Loucy (cell line): ENCODE results near the gene CAPN1.
A peak's percentile ranks its signal among the peaks of the same experiment; 100 is the strongest.

Experiments
- H2AFZ ChIP-seq: fragments of 200-600 bp; sonication (generic); 2 replicates; pipeline ENCODE4 v1.6.0; 2016; ENCODE audit warnings: antibody characterized with exemption, mild to moderate bottlenecking, low read length, moderate library complexity
- H3F3A ChIP-seq: fragments of 200-600 bp; 2 replicates; pipeline ENCODE4 v1.6.0; 2016; ENCODE audit warnings: antibody characterized with exemption, low read depth, mild to moderate bottlenecking
- H3K27me3 ChIP-seq: fragments of 200-600 bp; sonication (generic); 2 replicates; pipeline ENCODE4 v1.6.1; 2014; ENCODE audit warnings: low read length, mild to moderate bottlenecking; ENCODE audit not compliant: insufficient read depth, poor library complexity, severe bottlenecking
- H3K36me3 ChIP-seq: fragments of 200-600 bp; sonication (generic); 2 replicates; pipeline ENCODE4 v1.6.1; 2016; ENCODE audit warnings: low read length; ENCODE audit not compliant: insufficient read depth
- H3K4me1 ChIP-seq: fragments of 200-600 bp; sonication (generic); 2 replicates; pipeline ENCODE4 v1.5.1; 2014; ENCODE audit warnings: low read length, mild to moderate bottlenecking; ENCODE audit not compliant: insufficient read depth, poor library complexity, severe bottlenecking
- H3K4me2 ChIP-seq: fragments of 200-600 bp; sonication (generic); 2 replicates; pipeline ENCODE4 v1.6.0; 2014; ENCODE audit warnings: antibody characterized with exemption, low read length, low read depth, mild to moderate bottlenecking; ENCODE audit not compliant: poor library complexity, severe bottlenecking
- H3K4me3 ChIP-seq: fragments of 200-600 bp; sonication (generic); 2 replicates; pipeline ENCODE4 v1.5.1; 2014; ENCODE audit warnings: low read length, mild to moderate bottlenecking, mixed read lengths; ENCODE audit not compliant: poor library complexity, severe bottlenecking
- H3K79me2 ChIP-seq: fragments of 200-600 bp; sonication (generic); 2 replicates; pipeline ENCODE4 v1.6.1; 2014; ENCODE audit warnings: low read length; ENCODE audit not compliant: insufficient read depth
- H3K9ac ChIP-seq: fragments of 200-600 bp; sonication (generic); 2 replicates; pipeline ENCODE4 v1.6.0; 2014; ENCODE audit warnings: mild to moderate bottlenecking, low read depth, low read length, moderate library complexity; ENCODE audit not compliant: poor library complexity, severe bottlenecking
- H3K9me2 ChIP-seq: fragments of 200-600 bp; sonication (generic); replicated peaks from 2 replicates; pipeline ENCODE4 v1.6.1; 2016; ENCODE audit warnings: low read depth, low read length, mixed read lengths
- H3K9me3 ChIP-seq: fragments of 200-600 bp; sonication (generic); 2 replicates; pipeline ENCODE4 v1.6.1; 2014; ENCODE audit warnings: mild to moderate bottlenecking, antibody characterized with exemption, low read length, low read depth; ENCODE audit not compliant: insufficient read depth
- H4K20me1 ChIP-seq: fragments of 200-600 bp; sonication (generic); 2 replicates; pipeline ENCODE4 v1.6.0; 2014; ENCODE audit warnings: antibody characterized with exemption, low read length, mild to moderate bottlenecking; ENCODE audit not compliant: insufficient read depth, poor library complexity, severe bottlenecking
- EZH2phosphoT487 ChIP-seq: fragments of 200-600 bp; IDR thresholded peaks from 2 replicates; pipeline ENCODE4 v1.6.1; 2018; ENCODE audit warnings: antibody characterized with exemption, mild to moderate bottlenecking, moderate library complexity, borderline replicate concordance
- TF ChIP-seq, protein P1 (sequence below): fragments of 200-600 bp; sonication (generic); conservative IDR thresholded peaks from 2 replicates; pipeline ENCODE4 v1.5.1; 2014; ENCODE audit warnings: mild to moderate bottlenecking, antibody characterized with exemption, low read length

Gene CAPN1

DNA sequence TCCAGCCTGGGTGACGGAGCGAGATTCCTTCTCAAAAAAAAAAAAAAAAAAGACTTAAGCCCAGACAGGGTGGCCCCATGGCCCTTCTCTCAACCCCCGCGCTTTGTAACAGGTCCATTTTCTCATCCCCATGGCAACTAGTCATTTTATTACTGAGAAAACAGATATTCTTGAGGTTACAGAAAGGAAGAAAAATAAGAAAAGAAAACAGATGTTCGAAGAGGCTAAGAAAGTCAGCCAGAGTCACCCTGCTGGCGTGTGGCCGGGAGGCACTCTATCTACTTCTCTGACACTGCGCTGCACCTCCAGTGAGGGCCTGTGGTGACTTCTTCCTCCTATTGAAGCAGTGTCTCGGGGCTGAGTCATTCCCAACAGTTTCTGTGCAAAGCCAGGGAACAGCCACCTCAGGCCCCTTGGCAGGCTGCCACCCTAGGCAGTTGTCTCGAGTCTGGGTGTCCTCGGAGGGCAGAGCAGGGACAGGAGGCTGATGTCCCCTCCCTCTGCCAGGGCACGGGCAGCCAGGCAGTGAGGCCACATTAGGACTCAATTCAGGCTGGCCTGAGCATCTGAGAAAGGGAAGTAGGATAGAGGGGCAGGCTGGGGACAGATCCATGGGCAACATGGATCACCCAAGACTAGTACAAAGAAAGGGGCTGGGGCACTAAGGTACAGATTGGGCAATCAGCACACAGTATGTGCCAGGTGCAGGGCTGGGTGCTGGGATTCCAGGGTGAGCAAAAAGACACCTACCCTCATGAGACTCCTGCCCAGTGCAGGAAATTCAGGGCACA lies 31.0 kb upstream of the CAPN1 start:
- no peaks in the 10 kb centered on the region for H3K79me2 ChIP-seq
- H2AFZ ChIP-seq: no peak overlapping the region
- TF ChIP-seq, protein P1, sequence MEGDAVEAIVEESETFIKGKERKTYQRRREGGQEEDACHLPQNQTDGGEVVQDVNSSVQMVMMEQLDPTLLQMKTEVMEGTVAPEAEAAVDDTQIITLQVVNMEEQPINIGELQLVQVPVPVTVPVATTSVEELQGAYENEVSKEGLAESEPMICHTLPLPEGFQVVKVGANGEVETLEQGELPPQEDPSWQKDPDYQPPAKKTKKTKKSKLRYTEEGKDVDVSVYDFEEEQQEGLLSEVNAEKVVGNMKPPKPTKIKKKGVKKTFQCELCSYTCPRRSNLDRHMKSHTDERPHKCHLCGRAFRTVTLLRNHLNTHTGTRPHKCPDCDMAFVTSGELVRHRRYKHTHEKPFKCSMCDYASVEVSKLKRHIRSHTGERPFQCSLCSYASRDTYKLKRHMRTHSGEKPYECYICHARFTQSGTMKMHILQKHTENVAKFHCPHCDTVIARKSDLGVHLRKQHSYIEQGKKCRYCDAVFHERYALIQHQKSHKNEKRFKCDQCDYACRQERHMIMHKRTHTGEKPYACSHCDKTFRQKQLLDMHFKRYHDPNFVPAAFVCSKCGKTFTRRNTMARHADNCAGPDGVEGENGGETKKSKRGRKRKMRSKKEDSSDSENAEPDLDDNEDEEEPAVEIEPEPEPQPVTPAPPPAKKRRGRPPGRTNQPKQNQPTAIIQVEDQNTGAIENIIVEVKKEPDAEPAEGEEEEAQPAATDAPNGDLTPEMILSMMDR: no peak
- no peak for TF ChIP-seq EZH2phosphoT487
- H3F3A ChIP-seq: no peaks in the 10 kb centered on the region
- H3K9ac ChIP-seq: no peak overlapping the region
- H4K20me1 ChIP-seq: no peaks in the 10 kb centered on the region
- H3K27me3 ChIP-seq: no peaks in the 10 kb centered on the region
- no peak overlapping the region for H3K4me2 ChIP-seq
- no peaks in the 10 kb centered on the region for H3K9me2 ChIP-seq
- no peak overlapping the region for H3K4me3 ChIP-seq
- H3K36me3 ChIP-seq: no peaks in the 10 kb centered on the region
- no peaks in the 10 kb centered on the region for H3K9me3 ChIP-seq
- no peaks in the 10 kb centered on the region for H3K4me1 ChIP-seq

- Histone ChIP-seq H3K4me1 (no peaks in the 10 kb centered on the region), H3K4me2 (no peak overlapping the region), H3K79me2 (no peaks in the 10 kb centered on the region), H3K36me3 (no peaks in the 10 kb centered on the region), H3F3A (no peaks in the 10 kb centered on the region), H2AFZ (0 out of 2 replicates have a peak overlapping the region, but pooled peaks have one; percentile 68), H3K9me2 (no peaks in the 10 kb centered on the region), H4K20me1 (no peaks in the 10 kb centered on the region), H3K9me3 (no peaks in the 10 kb centered on the region), H3K9ac (no peak overlapping the region), H3K4me3 (no peak overlapping the region), H3K27me3 (no peaks in the 10 kb centered on the region)
- no peak for TF ChIP-seq EZH2phosphoT487
- TF ChIP-seq, protein P1: no peak
These were observed 30.3 kb upstream of the CAPN1 start for GRCh38 chr11:65151331-65151899.

DNA sequence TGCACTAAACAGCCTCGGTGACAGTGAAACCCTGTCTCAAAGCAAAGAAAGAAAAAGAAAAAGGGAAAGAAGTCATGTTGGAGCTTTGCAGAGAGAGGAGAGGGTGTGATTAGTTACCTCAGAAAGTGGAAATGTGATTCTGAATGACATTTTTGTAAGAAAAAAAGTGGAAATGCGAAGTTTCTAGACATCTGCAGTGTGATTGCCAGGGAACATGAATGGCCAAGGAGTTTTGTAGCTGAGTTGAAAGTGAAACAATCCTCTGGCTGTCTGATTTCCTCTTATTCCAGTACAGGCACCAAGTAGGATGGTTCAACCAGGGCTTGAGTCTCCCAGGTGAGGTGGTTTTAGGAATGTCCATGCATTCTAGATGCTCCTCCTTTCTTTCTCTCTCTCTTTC lies 29.6 kb upstream of the CAPN1 start:
- H3K9me3 ChIP-seq: no peaks in the 10 kb centered on the region
- peak overlapping the region; percentile 6; the same call in 1 of the 2 replicates for H2AFZ ChIP-seq
- no peak overlapping the region for H3K4me2 ChIP-seq
- no peaks in the 10 kb centered on the region for H3K36me3 ChIP-seq
- no peaks in the 10 kb centered on the region for H3K79me2 ChIP-seq
- H3K4me1 ChIP-seq: no peaks in the 10 kb centered on the region
- no peaks in the 10 kb centered on the region for H3F3A ChIP-seq
- no peaks in the 10 kb centered on the region for H4K20me1 ChIP-seq
- no peak overlapping the region for H3K4me3 ChIP-seq
- H3K9me2 ChIP-seq: no peaks in the 10 kb centered on the region
- H3K27me3 ChIP-seq: no peaks in the 10 kb centered on the region
- H3K9ac ChIP-seq: no peak overlapping the region
- TF ChIP-seq EZH2phosphoT487: no peak
- TF ChIP-seq, protein P1: no peak
